OCI-M2 (cell line): ENCODE data around the gene ARSG.
"Not testable (repeated sequence)": the region's sequence is repeated elsewhere in the genome, so short reads cannot be mapped to it uniquely, and the experiment has no call there.

Experiments used
- DNase-seq: peaks from one replicate; lab custom pipeline; 2025; ENCODE audit not compliant: unreplicated experiment; lab: John Stamatoyannopoulos, UW

The ARSG gene

GRCh38 chr17:68365469-68365868, 74.2 kb downstream of the ARSG start:
- no peak for DNase-seq

- DNase-seq: no peak
Measured at GRCh38 chr17:68368387-68368786, 77.1 kb downstream of the ARSG start.

GRCh38 chr17:68375566-68375965, 84.3 kb downstream of the ARSG start:
- no peak for DNase-seq

- DNase-seq: not testable (repeated sequence)
Measured at GRCh38 chr17:68376178-68376577, 84.9 kb downstream of the ARSG start.

DNA sequence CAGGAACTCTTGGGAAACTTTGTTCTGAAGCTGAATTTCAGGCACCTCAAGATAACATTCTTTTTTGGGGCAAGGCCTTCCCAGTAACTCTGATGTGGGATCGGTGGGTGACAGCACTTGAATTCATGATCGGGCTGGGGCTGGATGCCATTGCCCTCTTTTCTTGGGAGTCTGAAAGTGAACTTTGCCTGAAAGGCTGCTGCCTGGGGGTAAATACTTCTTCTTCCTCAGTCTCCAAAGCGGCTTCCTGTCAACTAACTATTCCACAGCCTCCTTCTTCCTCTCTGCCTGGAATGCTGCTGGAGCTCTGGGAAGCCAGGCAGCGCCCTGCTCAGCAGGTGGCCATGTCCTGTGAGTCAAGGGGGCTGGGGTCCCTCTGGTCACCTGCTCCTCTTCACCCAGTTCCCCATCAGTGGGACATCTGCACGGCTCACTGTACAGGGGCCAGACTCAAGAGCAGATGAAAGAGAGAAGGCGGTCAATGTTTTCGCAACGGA, 86.5 kb downstream of the ARSG start:
- no peak for DNase-seq

- DNase-seq: no peak
Measured at GRCh38 chr17:68378268-68379176, 87.2 kb downstream of the ARSG start.

GRCh38 chr17:68379177-68379510, 87.8 kb downstream of the ARSG start:
- DNase-seq: no peak

DNA sequence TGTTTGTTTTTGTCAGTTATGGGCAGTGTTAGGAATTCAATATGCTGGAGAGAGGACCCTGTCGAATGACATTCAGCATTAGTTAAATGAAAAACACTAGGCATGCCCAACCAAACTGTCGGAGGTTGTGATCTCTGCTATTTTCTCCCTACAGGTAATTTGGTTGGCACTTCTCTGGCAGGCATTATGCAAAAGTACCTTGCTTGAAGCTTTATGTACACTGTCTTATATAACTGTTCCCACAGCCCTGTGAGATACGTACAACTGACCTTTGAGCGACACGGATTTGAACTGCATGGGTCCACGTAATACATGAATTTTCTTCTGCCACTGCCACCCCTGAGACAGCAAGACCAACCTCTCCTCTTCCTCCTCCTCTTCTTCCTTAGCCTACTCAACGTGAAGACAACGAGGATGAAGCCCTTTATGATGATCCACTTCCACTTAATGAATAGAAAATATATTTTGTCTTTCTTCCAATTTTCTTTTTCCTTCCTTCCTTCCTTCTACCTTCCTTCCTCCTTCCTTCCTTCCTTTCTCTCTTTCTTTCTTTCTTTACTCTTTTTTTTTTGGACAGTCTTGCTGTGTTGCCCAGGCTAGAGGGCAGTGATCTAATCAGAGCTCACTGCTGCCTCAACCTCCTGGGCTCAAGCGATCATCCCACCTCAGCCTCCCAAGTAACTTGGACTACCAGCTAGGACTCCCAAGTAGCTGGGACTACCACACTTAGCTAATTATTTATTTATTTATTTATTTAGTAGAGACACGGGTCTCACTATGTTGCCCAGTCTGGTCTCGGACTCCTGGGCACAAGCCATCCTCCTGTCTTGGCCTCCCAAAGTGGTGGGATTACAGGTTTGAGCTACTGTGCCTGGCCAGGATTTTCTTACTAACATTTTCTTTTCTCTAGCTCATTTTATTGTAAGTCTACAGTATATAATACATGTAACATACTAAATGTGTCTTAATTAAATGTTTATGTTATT, 88.7 kb downstream of the ARSG start:
- DNase-seq: no peak

GRCh38 chr17:68381076-68381900, 90.0 kb downstream of the ARSG start:
- no peak for DNase-seq

DNA sequence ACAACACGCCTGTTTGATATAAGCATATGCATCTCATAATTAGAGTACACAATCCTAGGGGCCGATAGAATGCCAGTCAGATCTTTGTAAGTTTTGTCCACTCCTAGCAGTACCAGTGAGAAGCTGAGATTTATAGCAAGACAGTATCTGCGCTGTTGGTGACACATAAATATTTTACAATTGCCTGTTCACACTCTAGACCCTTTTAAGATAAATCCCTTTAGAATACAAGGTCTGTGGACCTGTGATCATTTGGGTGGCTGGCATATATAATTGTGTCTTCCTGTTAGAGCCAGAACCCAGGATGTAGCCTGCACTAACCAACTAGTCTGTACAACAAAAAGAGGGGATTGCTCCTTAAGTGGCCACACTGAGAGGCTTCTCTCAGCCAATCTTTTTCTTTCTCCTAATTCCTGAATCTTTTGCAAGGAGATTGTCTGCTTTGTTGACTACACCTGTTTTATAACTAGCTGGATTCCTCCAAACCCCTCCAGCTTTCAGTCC, 91.3 kb downstream of the ARSG start:
- DNase-seq: no peak

DNA sequence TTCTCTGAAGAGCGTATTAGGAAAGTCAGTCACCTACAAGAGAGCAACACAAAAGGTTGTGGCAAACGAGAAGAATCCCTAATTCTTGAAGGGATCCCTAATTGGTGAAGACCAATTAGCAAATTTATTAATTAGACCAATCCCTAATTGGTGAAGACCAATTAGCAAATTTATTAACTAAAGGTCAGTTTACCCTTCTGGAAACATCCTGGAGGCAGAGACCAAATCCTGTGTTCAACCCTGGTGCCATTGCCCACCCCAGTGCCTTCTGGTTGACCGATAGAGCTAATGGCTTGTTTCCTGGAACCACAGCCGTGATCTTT, 91.8 kb downstream of the ARSG start:
- DNase-seq: no peak

DNA sequence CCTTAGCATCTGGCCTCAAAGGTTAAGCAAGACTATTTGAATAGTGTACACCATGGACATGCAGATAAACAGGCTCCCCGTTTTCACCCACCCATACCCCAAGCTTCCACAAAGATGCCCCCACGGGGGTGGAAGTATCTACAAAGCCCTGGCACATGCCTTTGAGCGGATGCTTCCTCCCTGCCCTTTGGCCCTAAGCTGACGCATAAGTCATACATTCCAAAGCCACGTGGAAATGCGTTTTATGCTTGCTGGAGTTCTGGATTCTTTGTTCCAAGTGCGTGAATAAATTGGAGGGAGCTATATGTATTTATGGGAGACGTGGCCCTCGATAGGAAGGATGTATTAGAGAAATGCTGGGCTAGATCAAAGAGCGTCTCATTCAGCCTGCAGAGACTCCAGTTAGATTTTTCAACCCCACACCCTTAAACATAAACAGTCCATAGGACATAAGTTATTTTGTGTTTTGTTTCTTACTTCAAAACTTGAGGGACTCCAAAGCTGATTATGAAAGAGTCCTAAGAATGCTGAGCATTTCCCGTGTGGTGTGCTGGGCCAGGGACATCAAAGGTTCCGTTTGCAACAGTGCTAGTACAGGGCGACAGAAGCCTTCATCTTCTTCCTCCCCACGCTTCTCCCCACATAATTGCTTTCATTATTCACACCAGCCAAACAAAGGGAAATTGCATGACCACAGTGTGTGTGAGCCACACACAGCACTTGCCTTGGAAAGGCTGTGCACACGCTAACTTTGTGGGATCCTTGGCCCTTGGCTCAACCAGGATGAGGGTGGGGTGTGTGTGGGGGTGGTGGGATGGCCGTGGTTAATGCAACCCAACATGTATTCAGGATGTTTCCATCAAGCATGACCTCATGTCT, 92.4 kb downstream of the ARSG start:
- no peak for DNase-seq

- no peak for DNase-seq
Measured at GRCh38 chr17:68384471-68384870, 93.2 kb downstream of the ARSG start.

DNA sequence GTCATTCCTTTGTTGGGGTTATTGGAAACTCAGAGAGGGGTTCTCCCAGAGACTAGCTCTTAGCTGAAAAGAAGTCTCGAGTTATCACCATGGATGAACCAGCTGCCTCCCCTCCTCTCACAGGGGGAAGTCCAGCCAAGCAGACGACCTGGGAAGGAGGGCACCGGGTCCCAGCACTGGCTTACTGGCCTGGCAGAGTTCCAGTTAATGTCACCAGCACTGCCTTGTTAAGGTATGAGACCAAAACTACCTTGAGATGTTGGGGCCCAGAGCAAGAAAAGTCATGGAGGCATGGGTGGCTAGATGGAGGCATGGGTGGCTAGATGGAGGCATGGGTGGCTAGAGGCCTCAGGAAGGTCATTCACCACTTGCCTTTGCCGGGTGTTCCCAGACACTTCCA, 93.6 kb downstream of the ARSG start:
- DNase-seq: no peak

GRCh38 chr17:68385490-68386215, 94.4 kb downstream of the ARSG start:
- no peak for DNase-seq

GRCh38 chr17:68387435-68388218, 96.3 kb downstream of the ARSG start:
- DNase-seq: no peak

DNA sequence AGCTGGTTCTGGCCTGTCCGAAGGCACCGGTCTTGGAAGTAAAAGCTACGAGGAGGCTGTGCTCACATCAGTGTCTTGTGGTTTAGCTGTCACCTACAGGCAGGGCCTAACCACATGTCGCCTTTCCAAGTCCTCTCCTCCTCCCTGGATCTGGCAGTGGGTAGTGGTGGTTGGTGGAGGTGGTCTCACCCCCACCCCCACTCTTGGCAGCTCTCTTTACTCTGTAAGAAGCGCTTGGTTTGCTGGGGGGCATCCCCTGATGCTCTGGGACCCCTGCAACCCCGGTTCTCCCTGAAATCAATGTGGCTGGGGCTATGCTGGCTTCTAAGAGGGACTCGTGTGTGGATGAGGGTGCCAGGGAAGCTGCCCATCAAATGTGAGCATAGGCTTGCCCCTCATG, 97.7 kb downstream of the ARSG start:
- no peak for DNase-seq

DNA sequence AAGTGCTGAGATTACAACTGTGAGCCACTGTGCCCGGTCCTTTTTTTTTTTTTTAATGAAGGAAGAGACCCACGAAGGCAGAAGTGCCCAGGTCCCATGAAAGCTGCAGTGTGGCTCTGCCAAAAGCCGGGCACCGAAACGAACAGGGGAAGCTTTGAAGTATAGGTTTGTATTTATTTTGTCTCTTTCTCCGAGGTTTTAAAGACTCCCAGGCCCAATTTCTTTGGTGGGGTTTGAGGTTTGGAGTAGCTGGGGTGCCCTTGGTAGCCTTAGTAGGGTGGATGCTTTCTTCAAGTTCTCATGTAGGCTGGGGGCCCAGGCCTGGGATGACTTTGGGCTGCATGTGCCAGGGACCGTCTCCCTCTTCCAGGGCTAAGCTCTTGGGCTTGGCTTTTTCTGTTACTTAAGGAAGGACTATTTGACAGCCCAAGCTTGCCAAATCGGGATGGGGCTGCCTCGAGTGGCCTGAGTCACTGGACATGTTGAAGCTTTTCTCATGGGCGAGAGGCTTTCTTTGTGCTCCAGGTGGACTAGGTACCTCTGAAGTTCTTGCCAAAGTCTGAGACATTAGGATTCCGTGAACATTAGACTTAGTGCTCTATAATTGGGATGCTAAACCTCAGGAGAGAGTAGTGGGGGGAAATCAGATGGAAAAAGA, 99.7 kb downstream of the ARSG start:
- DNase-seq: no peak
